Ureter (tissue), 1 donor: ENCODE results near the gene HOXA6. TPM values are rescaled to one million over a fixed set of nuclear protein-coding genes. Genes with fewer than 3 reads are reported as not detected.
A peak's percentile ranks its signal among the peaks of the same experiment; 100 is the strongest.

ENCODE experiments used
- DNase-seq: peaks from one replicate; pipeline ENCODE4 v3.0.0-alpha.2; 2020; ENCODE audit warnings: low spot score
- total RNA-seq: library from RNA; stranded (reverse); gene quantifications from one replicate; pipeline ENCODE4 v1.2.4, GENCODE V29; 2023
- donor health status: DM: yes; HTN: yes; CAD: no.

Gene HOXA6
- total RNA-seq, 1 donor from 2014 or later = 8.5 TPM

GRCh38 chr7:27099453-27100370 lies 47.9 kb downstream of the HOXA6 start:
- no peak for DNase-seq

GRCh38 chr7:27098578-27099451 lies 48.8 kb downstream of the HOXA6 start:
- DNase-seq = no peak

GRCh38 chr7:27097686-27098577 lies 49.6 kb downstream of the HOXA6 start:
- no peak for DNase-seq

GRCh38 chr7:27096768-27097514 lies 50.6 kb downstream of the HOXA6 start:
- DNase-seq = no peak

GRCh38 chr7:27095897-27096767 lies 51.4 kb downstream of the HOXA6 start, which contains the start of gene HOXA1:
HOXA1 (minus strand) TSS chr7:27096000; CDS start chr7:27095912, 88 bp downstream.
- DNase-seq = peak; percentile 92

Other genes starting within 250 kb of the HOXA6 start
- gene HOXA1, start 51.8 kb downstream of the HOXA6 start, total RNA-seq = 18.8 TPM
- 1.8 TPM for gene HOXA2, start 45.1 kb downstream of the HOXA6 start, total RNA-seq
- 9.4 TPM for gene HOXA4, start 17.0 kb downstream of the HOXA6 start, total RNA-seq
- gene HOXA5, start 4.1 kb downstream of the HOXA6 start, total RNA-seq = 10.4 TPM
- gene HOXA3, start 4.8 kb upstream of the HOXA6 start, total RNA-seq = 16.0 TPM
- gene HOXA7, start 8.9 kb upstream of the HOXA6 start, total RNA-seq = 6.3 TPM
- gene HOXA9, start 17.8 kb upstream of the HOXA6 start, total RNA-seq = 7.4 TPM
- 15.3 TPM for gene HOXA10, start 26.5 kb upstream of the HOXA6 start, total RNA-seq
- gene HOXA11, start 37.5 kb upstream of the HOXA6 start, total RNA-seq = 16.6 TPM
- 15.6 TPM for gene HOXA13, start 52.3 kb upstream of the HOXA6 start, total RNA-seq
- 5.6 TPM for gene EVX1, start 95.0 kb upstream of the HOXA6 start, total RNA-seq